Measurements from ENCODE around the gene MED13. TPM values are rescaled to one million over a fixed set of nuclear protein-coding genes. Genes with fewer than 3 reads are reported as not detected.

Gene MED13
- total and polyA plus RNA-seq, 4 donors = 6.6 to 64.0 (median 26.0) TPM

- 93% methylated on average over 5 of the region's 5 CpGs for WGBS
- no peak for DNase-seq (ENCODE audit: low spot score)
- Histone ChIP-seq H3K4me1 (ENCODE audit: control insufficient read depth in 4 of 4, insufficient read depth in 4 of 4, low read length in 3 of 4) (no peaks in the 10 kb centered on the region), H3K36me3 (ENCODE audit: control insufficient read depth in 4 of 4, insufficient read depth in 3 of 4, low read depth in 1 of 4, low read length in 3 of 4) (peaks cover 12 to 62% (median 45%) of the 10 kb centered on the region in 4 donors), H3K27ac (ENCODE audit: low read depth in 1 of 2, low read length in 2 of 2) (no peak overlapping the region), H3K9ac (ENCODE audit: low read depth in 1 of 2, low read length in 2 of 2) (no peak overlapping the region), H3K4me3 (ENCODE audit: low read depth in 1 of 3, low read length in 3 of 3) (no peak overlapping the region), H3K27me3 (ENCODE audit: control insufficient read depth in 4 of 4, insufficient read depth in 4 of 4, low read length in 3 of 4) (no peaks in the 10 kb centered on the region), H3K9me3 (ENCODE audit: control insufficient read depth in 4 of 4, low read length in 3 of 4) (no peaks in the 10 kb centered on the region)
- TF ChIP-seq, protein P1, sequence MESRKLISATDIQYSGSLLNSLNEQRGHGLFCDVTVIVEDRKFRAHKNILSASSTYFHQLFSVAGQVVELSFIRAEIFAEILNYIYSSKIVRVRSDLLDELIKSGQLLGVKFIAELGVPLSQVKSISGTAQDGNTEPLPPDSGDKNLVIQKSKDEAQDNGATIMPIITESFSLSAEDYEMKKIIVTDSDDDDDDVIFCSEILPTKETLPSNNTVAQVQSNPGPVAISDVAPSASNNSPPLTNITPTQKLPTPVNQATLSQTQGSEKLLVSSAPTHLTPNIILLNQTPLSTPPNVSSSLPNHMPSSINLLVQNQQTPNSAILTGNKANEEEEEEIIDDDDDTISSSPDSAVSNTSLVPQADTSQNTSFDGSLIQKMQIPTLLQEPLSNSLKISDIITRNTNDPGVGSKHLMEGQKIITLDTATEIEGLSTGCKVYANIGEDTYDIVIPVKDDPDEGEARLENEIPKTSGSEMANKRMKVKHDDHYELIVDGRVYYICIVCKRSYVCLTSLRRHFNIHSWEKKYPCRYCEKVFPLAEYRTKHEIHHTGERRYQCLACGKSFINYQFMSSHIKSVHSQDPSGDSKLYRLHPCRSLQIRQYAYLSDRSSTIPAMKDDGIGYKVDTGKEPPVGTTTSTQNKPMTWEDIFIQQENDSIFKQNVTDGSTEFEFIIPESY (IDR thresholded peaks at IDR 0.05) = no peak
- no peak for TF ChIP-seq NR2F2 (IDR thresholded peaks at IDR 0.05)
- no peak for TF ChIP-seq TAF1 (conservative IDR thresholded peaks at IDR 0.05)
- TF ChIP-seq CTCF (IDR thresholded peaks at IDR 0.05; ENCODE audit: low read depth, low read length, missing input control) = no peak
- no peak for TF ChIP-seq GABPA (IDR thresholded peaks at IDR 0.05 in 1 of 2, conservative IDR thresholded peaks at IDR 0.05 in 1 of 2)
- TF ChIP-seq MAX (IDR thresholded peaks at IDR 0.05) = no peak
- no peak for TF ChIP-seq YY1 (IDR thresholded peaks at IDR 0.05)
- TF ChIP-seq, protein P2, sequence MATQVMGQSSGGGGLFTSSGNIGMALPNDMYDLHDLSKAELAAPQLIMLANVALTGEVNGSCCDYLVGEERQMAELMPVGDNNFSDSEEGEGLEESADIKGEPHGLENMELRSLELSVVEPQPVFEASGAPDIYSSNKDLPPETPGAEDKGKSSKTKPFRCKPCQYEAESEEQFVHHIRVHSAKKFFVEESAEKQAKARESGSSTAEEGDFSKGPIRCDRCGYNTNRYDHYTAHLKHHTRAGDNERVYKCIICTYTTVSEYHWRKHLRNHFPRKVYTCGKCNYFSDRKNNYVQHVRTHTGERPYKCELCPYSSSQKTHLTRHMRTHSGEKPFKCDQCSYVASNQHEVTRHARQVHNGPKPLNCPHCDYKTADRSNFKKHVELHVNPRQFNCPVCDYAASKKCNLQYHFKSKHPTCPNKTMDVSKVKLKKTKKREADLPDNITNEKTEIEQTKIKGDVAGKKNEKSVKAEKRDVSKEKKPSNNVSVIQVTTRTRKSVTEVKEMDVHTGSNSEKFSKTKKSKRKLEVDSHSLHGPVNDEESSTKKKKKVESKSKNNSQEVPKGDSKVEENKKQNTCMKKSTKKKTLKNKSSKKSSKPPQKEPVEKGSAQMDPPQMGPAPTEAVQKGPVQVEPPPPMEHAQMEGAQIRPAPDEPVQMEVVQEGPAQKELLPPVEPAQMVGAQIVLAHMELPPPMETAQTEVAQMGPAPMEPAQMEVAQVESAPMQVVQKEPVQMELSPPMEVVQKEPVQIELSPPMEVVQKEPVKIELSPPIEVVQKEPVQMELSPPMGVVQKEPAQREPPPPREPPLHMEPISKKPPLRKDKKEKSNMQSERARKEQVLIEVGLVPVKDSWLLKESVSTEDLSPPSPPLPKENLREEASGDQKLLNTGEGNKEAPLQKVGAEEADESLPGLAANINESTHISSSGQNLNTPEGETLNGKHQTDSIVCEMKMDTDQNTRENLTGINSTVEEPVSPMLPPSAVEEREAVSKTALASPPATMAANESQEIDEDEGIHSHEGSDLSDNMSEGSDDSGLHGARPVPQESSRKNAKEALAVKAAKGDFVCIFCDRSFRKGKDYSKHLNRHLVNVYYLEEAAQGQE (IDR thresholded peaks at IDR 0.05) = no peak
- no peak for TF ChIP-seq SP1 (IDR thresholded peaks at IDR 0.05)
- no peak for TF ChIP-seq HNF4A (conservative IDR thresholded peaks at IDR 0.05)
- TF ChIP-seq HNF4G (IDR thresholded peaks at IDR 0.05) = no peak
Measured at GRCh38 chr17:61986898-61987297, 78.2 kb downstream of the MED13 start.

- TF ChIP-seq FOXA2 (IDR thresholded peaks at IDR 0.05) = no peak
- TF ChIP-seq CTCF (IDR thresholded peaks at IDR 0.05; ENCODE audit: low read depth, low read length, missing input control) = no peak
- TF ChIP-seq HNF4A (conservative IDR thresholded peaks at IDR 0.05) = no peak
- TF ChIP-seq, protein P2 (IDR thresholded peaks at IDR 0.05) = no peak
- TF ChIP-seq JUND (IDR thresholded peaks at IDR 0.05) = no peak
- no peak for TF ChIP-seq YY1 (IDR thresholded peaks at IDR 0.05)
- Histone ChIP-seq H3K36me3 (ENCODE audit: control insufficient read depth in 4 of 4, insufficient read depth in 3 of 4, low read depth in 1 of 4, low read length in 3 of 4) (peaks cover 15 to 62% (median 47%) of the 10 kb centered on the region in 4 donors), H3K9me3 (ENCODE audit: control insufficient read depth in 4 of 4, low read length in 3 of 4) (no peaks in the 10 kb centered on the region), H3K9ac (ENCODE audit: low read depth in 1 of 2, low read length in 2 of 2) (no peak overlapping the region), H3K4me1 (ENCODE audit: control insufficient read depth in 4 of 4, insufficient read depth in 4 of 4, low read length in 3 of 4) (no peaks in the 10 kb centered on the region), H3K27ac (ENCODE audit: low read depth in 1 of 2, low read length in 2 of 2) (no peak overlapping the region), H3K27me3 (ENCODE audit: control insufficient read depth in 4 of 4, insufficient read depth in 4 of 4, low read length in 3 of 4) (no peaks in the 10 kb centered on the region), H3K4me3 (ENCODE audit: low read depth in 1 of 3, low read length in 3 of 3) (no peak overlapping the region)
- 76% methylated on average over 4 of the region's 4 CpGs for WGBS
- DNase-seq (ENCODE audit: low spot score) = no peak
Measured at GRCh38 chr17:61984821-61985220, 80.3 kb downstream of the MED13 start.

Measured in liver (tissue), 9 donors.